Tibial nerve (tissue), 4 donors: ENCODE measurements around the gene CLN6. TPM values are rescaled to one million over a fixed set of nuclear protein-coding genes. Genes with fewer than 3 reads are reported as not detected.
"Not testable (repeated sequence)": the region's sequence is repeated elsewhere in the genome, so short reads cannot be mapped to it uniquely, and the experiment has no call there.

ENCODE experiments used
- DNase-seq, 2 donors: peaks; one replicate each; pipeline ENCODE4 v3.0.0-alpha.2; 2019; ENCODE audit warnings: low spot score in 2 of 2
- H3K27ac ChIP-seq, 4 donors: fragments of 200-600 bp; sonication (generic) in 3 of 4; one replicate each; pipeline ENCODE4 v1.5.1; 2017 to 2019; ENCODE audit warnings: mild to moderate bottlenecking in 1 of 4
- H3K27me3 ChIP-seq, 2 donors: fragments of 200-600 bp; sonication (generic) in 1 of 2; one replicate each; pipeline versions ENCODE4 v1.5.1 to v1.6.0; 2017 to 2019
- H3K36me3 ChIP-seq, 3 donors: fragments of 200-600 bp; sonication (generic); one replicate each; pipeline ENCODE4 v1.5.1; 2018 to 2019
- H3K4me1 ChIP-seq, 4 donors: fragments of 200-600 bp; sonication (generic) in 3 of 4; one replicate each; pipeline ENCODE4 v1.5.1; 2017 to 2019
- H3K4me3 ChIP-seq, 4 donors: fragments of 200-600 bp; sonication (generic) in 3 of 4; one replicate each; pipeline ENCODE4 v1.5.1; 2017 to 2019; ENCODE audit warnings: mild to moderate bottlenecking in 1 of 4, moderate library complexity in 1 of 4
- H3K9me3 ChIP-seq, 4 donors: fragments of 200-600 bp; sonication (generic) in 3 of 4; one replicate each; pipeline ENCODE4 v1.5.1; 2017 to 2019
- EP300 ChIP-seq, 2 donors: sonication (generic); formaldehyde crosslinking; IDR thresholded peaks; one replicate each; pipeline ENCODE4 v1.6.1; 2017; ENCODE audit warnings: antibody characterized with exemption in 2 of 2, mild to moderate bottlenecking in 1 of 2
- POLR2A ChIP-seq, 2 donors: fragments of 450-650 bp; IDR thresholded peaks; one replicate each; pipeline ENCODE4 v1.6.1; 2017; ENCODE audit warnings: antibody characterized with exemption in 2 of 2, mild to moderate bottlenecking in 2 of 2, moderate library complexity in 2 of 2
- WGBS, 2 donors: methylation state at CpG; one replicate each; pipeline ENCODE4 v1.1.5; 2018; 5-methylcytosine and 5-hydroxymethylcytosine counted together
- total RNA-seq, 4 donors: library from RNA; depleted of rRNA; stranded (reverse); fragments of >200 nt; gene quantifications; one replicate each; pipeline ENCODE4 v1.1.0, GENCODE V29; 2016
- TF ChIP-seq, protein P1 (sequence below), 5 experiments: fragments of 200-600 bp in 3 of 5; fragments of 450-650 bp in 2 of 5; sonication (generic) in 3 of 5; IDR thresholded peaks; one replicate each; pipeline ENCODE4 v1.5.1; 2016 to 2019; ENCODE audit warnings: antibody characterized with exemption in 5 of 5, mild to moderate bottlenecking in 3 of 5, moderate library complexity in 2 of 5

Gene CLN6
- total RNA-seq, 4 donors from 2014 or later: 10.0 to 28.8 (median 16.3) TPM

DNA sequence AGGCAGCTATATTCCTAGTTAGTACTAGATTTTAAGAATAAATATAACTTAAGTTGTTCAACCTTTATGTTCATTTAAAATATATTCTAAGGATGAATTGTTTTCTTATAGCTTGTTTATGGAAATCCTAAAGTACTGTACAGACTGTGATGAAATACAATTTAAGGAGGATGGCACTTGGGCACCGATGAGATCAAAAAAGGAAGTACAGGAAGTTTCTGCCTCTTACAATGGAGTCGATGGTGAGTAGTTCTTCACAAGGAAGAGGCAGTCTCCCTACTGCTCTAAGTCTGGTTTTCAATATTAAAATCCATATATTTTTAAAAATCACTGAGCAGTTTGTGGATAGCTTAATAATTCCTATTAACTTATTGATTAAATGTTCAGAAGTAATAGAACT, 54.0 kb downstream of the CLN6 start:
- H3K4me1 ChIP-seq: peaks cover 0 to 26% (median 0%) of the 10 kb centered on the region in 4 donors
- TF ChIP-seq EP300 (IDR thresholded peaks at IDR 0.05) (no peak), POLR2A (IDR thresholded peaks at IDR 0.05) (no peak)
- TF ChIP-seq, protein P1, sequence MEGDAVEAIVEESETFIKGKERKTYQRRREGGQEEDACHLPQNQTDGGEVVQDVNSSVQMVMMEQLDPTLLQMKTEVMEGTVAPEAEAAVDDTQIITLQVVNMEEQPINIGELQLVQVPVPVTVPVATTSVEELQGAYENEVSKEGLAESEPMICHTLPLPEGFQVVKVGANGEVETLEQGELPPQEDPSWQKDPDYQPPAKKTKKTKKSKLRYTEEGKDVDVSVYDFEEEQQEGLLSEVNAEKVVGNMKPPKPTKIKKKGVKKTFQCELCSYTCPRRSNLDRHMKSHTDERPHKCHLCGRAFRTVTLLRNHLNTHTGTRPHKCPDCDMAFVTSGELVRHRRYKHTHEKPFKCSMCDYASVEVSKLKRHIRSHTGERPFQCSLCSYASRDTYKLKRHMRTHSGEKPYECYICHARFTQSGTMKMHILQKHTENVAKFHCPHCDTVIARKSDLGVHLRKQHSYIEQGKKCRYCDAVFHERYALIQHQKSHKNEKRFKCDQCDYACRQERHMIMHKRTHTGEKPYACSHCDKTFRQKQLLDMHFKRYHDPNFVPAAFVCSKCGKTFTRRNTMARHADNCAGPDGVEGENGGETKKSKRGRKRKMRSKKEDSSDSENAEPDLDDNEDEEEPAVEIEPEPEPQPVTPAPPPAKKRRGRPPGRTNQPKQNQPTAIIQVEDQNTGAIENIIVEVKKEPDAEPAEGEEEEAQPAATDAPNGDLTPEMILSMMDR (IDR thresholded peaks at IDR 0.05): no peak
- H3K9me3 ChIP-seq: no peaks in the 10 kb centered on the region
- 64 to 66% methylated on average over 2 of the region's 2 CpGs for WGBS, 2 donors
- H3K36me3 ChIP-seq: peaks cover 0 to 39% (median 3%) of the 10 kb centered on the region in 3 donors
- H3K27me3 ChIP-seq: no peaks in the 10 kb centered on the region
- H3K4me3 ChIP-seq: no peak overlapping the region
- no peak for DNase-seq
- H3K27ac ChIP-seq: no peak overlapping the region

DNA sequence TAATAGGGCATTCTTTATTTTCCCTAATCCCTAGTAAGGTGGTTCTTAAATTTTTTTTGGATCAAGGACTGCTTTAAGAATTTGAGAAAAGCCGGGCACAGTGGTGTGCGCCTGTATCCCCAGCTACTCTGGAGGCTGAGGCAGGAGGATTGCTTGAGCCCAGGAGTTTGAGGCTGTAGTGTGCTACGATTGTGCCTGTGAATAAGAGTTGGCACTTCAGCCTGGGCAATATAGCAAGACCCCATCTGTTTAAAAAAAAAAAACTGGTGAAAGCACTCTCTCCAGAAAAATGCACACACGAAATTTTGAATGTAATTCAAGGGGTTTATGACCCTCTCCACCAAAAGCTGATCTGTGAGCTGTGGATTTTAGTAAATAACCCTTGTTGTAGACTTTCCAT, 56.4 kb downstream of the CLN6 start:
- no peak overlapping the region for H3K27ac ChIP-seq
- H3K9me3 ChIP-seq: no peaks in the 10 kb centered on the region
- H3K27me3 ChIP-seq: no peaks in the 10 kb centered on the region
- no peak overlapping the region for H3K4me3 ChIP-seq
- TF ChIP-seq POLR2A (IDR thresholded peaks at IDR 0.05) (no peak), EP300 (IDR thresholded peaks at IDR 0.05) (no peak)
- TF ChIP-seq, protein P1 (IDR thresholded peaks at IDR 0.05): no peak
- H3K4me1 ChIP-seq: peaks cover 0 to 20% (median 0%) of the 10 kb centered on the region in 4 donors
- no peak for DNase-seq
- WGBS, 2 donors: 94 to 96% methylated on average over 4 of the region's 4 CpGs
- H3K36me3 ChIP-seq: peaks cover 0 to 40% (median 3%) of the 10 kb centered on the region in 3 donors

DNA sequence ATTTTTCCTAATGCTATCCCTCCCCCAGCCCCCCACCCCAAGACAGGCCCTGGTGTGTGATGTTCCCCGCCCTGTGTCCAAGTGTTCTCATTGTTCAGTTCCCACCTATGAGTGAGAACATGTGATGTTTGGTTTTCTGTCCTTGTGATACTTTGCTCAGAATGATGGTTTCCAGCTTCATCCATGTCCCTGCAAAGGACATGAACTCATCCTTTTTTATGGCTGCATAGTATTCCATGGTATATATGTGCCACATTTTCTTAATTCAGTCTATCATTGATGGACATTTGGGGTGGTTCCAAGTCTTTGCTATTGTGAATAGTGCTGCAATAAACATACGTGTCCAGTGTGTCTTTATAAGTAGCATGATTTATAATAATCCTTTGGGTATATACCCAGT, 57.5 kb downstream of the CLN6 start:
- H3K4me3 ChIP-seq, H3K27ac ChIP-seq, H3K9me3 ChIP-seq, H3K4me1 ChIP-seq, H3K27me3 ChIP-seq, DNase-seq: not testable (repeated sequence)
- WGBS, 2 donors: 91 to 100% methylated on average over 2 of the region's 2 CpGs
- H3K36me3 ChIP-seq: peaks cover 0 to 36% (median 3%) of the 10 kb centered on the region in 3 donors

DNA sequence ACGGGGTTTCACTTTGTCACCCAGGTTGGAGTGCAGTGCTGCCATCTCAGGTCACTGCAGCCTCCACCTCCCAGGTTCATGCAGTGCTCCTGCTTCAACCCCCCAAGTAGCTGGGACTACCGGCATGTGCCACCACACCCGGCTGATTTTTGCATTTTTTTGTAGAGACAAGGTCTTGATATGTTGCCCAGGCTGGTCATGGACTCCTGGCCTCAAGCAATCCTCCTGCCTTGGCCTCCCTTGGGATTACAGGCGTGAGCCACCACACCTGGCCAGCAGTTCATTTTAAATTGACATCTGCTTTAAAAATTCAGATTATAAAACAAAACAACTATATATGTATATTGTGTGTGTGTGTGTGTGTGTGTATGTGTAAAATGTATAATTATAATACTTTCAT, 62.7 kb downstream of the CLN6 start:
- TF ChIP-seq EP300 (IDR thresholded peaks at IDR 0.05) (no peak), POLR2A (IDR thresholded peaks at IDR 0.05) (no peak)
- 84 to 88% methylated on average over 4 of the region's 4 CpGs for WGBS, 2 donors

DNA sequence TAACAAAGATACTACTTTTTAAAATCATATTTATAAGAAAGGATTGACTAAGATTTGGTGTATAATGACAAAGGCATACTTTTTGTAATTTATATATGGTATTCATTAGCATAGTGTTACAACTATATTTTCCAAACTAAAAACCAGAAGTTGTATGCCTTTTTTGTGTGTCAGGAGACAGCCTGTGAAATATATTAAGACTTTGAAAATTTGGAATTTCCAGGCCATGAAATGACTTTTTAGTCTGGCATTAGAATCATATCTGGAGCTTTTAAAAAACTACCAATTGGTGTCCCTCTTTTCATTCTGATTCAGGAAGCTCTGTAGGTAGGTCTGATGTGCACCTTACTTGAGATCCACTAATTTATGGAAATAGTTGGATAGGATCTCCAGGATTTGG, 66.3 kb downstream of the CLN6 start:
- H3K9me3 ChIP-seq: no peaks in the 10 kb centered on the region
- no peak overlapping the region for H3K27ac ChIP-seq

More for the DNA sequence above, 62.7 kb downstream of the CLN6 start:
- Histone ChIP-seq H3K27ac (no peak overlapping the region), H3K4me3 (no peak overlapping the region), H3K4me1 (no peaks in the 10 kb centered on the region), H3K9me3 (no peaks in the 10 kb centered on the region), H3K36me3 (peaks cover 0 to 46% (median 0%) of the 10 kb centered on the region in 3 donors), H3K27me3 (no peaks in the 10 kb centered on the region)
- no peak for DNase-seq

DNA sequence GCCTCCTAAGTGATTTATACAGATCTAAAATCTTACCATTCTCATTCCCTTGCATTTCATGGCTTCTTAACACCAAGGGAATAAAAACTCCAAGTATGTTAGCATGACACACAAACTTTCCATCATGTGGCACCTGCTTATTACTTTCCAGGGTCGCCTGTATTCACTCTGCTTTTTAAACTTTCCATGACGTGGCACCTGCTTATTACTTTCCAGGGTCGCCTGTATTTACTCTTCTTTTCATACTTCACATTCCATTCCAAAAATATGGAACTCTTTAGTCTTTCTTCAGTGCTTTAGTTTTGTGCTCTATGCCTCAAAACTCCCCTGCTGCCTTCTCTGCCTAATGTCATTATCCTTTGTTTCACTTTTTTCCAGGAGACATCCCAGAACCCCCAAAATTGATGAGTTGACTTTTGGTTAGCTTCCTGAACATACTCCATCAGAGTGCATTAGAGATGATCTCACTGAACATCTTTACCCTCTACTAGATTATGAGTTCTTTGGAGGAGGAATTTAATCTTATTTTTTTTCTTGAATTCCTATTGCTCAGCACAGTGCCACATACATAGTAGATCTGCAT, 71.4 kb downstream of the CLN6 start:
- Histone ChIP-seq H3K4me3 (no peak overlapping the region), H3K4me1 (peaks cover 0 to 20% (median 0%) of the 10 kb centered on the region in 4 donors)
- WGBS, 2 donors: 47 to 54% methylated on average over 3 of the region's 3 CpGs

More for the DNA sequence above, 66.3 kb downstream of the CLN6 start:
- no peak overlapping the region for H3K4me3 ChIP-seq
- no peaks in the 10 kb centered on the region for H3K27me3 ChIP-seq
- peaks cover 0 to 3% (median 0%) of the 10 kb centered on the region in 4 donors for H3K4me1 ChIP-seq
- no peak for TF ChIP-seq POLR2A (IDR thresholded peaks at IDR 0.05)
- TF ChIP-seq, protein P1 (IDR thresholded peaks at IDR 0.05): no peak
- TF ChIP-seq EP300 (IDR thresholded peaks at IDR 0.05): no peak
- H3K36me3 ChIP-seq: peaks cover 0 to 61% (median 0%) of the 10 kb centered on the region in 3 donors
- no peak for DNase-seq

More for the DNA sequence above, 71.4 kb downstream of the CLN6 start:
- no peaks in the 10 kb centered on the region for H3K9me3 ChIP-seq
- peak overlapping the region in 2 of 4 donors; percentile 25 to 31 for H3K27ac ChIP-seq
- peaks cover 0 to 61% (median 0%) of the 10 kb centered on the region in 3 donors for H3K36me3 ChIP-seq
- TF ChIP-seq EP300 (IDR thresholded peaks at IDR 0.05) (no peak), POLR2A (IDR thresholded peaks at IDR 0.05) (no peak)
- TF ChIP-seq, protein P1 (IDR thresholded peaks at IDR 0.05): no peak
- H3K27me3 ChIP-seq: no peaks in the 10 kb centered on the region
- no peak for DNase-seq
